GM12878 (cell line): Measurements from ENCODE around the gene PKD1L1. TPM values are rescaled to one million over a fixed set of nuclear protein-coding genes. Genes with fewer than 3 reads are reported as not detected.

ENCODE experiments used
- ATAC-seq: fragments of 200-7000 bp; cut with Tn5 transposase; 3 replicates; pipeline ENCODE4 v1.9.1; 2020; ENCODE audit warnings: mild to moderate bottlenecking, moderate library complexity
- BruUV-seq: library from RNA; stranded (reverse); fragments of 400-500 nt; replicated peaks from 2 replicates; lab custom pipeline; 2021; lab: Mats Ljungman, UMichigan
- CTCF ChIA-PET: fragments of 300-600 bp; sonication (Branson Sonifier 250); formaldehyde crosslinking; extraction: SDS; loops from one replicate; lab custom pipeline; 2021; ENCODE audit warnings: inconsistent platforms; lab: Yijun Ruan, JAX
- POLR2A ChIA-PET: fragments of 350-600 bp; formaldehyde crosslinking; extraction: SDS; loops from one replicate; lab custom pipeline; 2021; ENCODE audit warnings: inconsistent platforms; lab: Charles Lee
- RAD21 ChIA-PET: fragments of 300-600 bp; sonication (Branson Sonifier 250); formaldehyde crosslinking; loops from one replicate; lab custom pipeline; 2023; ENCODE audit warnings: antibody characterized with exemption; ENCODE audit not compliant: unreplicated experiment; lab: Charles Lee
- SMC1A ChIA-PET: fragments of 300-600 bp; sonication (Branson Sonifier 250); formaldehyde crosslinking; loops from one replicate; lab custom pipeline; 2023; ENCODE audit not compliant: unreplicated experiment, uncharacterized antibody; lab: Charles Lee
- DNase-seq: peaks from one replicate; pipeline ENCODE4 v3.0.0-alpha.2; 2011; ENCODE audit warnings: low read depth, low spot score
- FAIRE-seq: peaks from 3 replicates; lab custom pipeline; 2011; peaks lifted over from hg19 to GRCh38; lab: Jason Lieb, UNC
- H2AFZ ChIP-seq: 2 replicates; pipeline ENCODE4 v1.6.0; 2011; ENCODE audit warnings: low read depth, low read length, control low read depth; ENCODE audit not compliant: control insufficient read depth
- H3K27ac ChIP-seq: 2 replicates; pipeline ENCODE4 v1.5.1; 2011; ENCODE audit warnings: control low read depth; ENCODE audit not compliant: control insufficient read depth, insufficient read depth
- H3K27me3 ChIP-seq, 2 experiments: replicated peaks in 1 of 2; 2 replicates each; pipeline versions ENCODE4 v1.6.0 to v1.6.1; 2011; ENCODE audit warnings: low read length in 1 of 2; ENCODE audit not compliant: control insufficient read depth in 2 of 2, insufficient read depth in 2 of 2
- H3K36me3 ChIP-seq, 2 experiments: 2 replicates each; pipeline ENCODE4 v1.5.1; 2011; ENCODE audit warnings: low read length in 1 of 2; ENCODE audit not compliant: control insufficient read depth in 2 of 2, insufficient read depth in 2 of 2
- H3K4me1 ChIP-seq: 2 replicates; pipeline ENCODE4 v1.6.1; 2011; ENCODE audit warnings: mild to moderate bottlenecking, low read length, moderate library complexity, mixed read lengths; ENCODE audit not compliant: control insufficient read depth, insufficient read depth
- H3K4me2 ChIP-seq: 2 replicates; pipeline ENCODE4 v1.6.0; 2011; ENCODE audit warnings: control low read depth; ENCODE audit not compliant: control insufficient read depth, insufficient read depth
- H3K4me3 ChIP-seq: fragments of 200-600 bp; sonication (generic); 2 replicates; pipeline ENCODE4 v1.5.1; 2016
- H3K79me2 ChIP-seq: 2 replicates; pipeline ENCODE4 v1.6.0; 2011; ENCODE audit warnings: low read length; ENCODE audit not compliant: control insufficient read depth, insufficient read depth
- H3K9ac ChIP-seq: 2 replicates; pipeline ENCODE4 v1.8.0; 2011; ENCODE audit warnings: low read length, control low read depth, mixed read lengths; ENCODE audit not compliant: control insufficient read depth, insufficient read depth
- H3K9me3 ChIP-seq: replicated peaks from 3 replicates; pipeline ENCODE4 v1.5.1; 2011; ENCODE audit warnings: mild to moderate bottlenecking, low read length; ENCODE audit not compliant: control insufficient read depth, insufficient read depth
- H4K20me1 ChIP-seq: 2 replicates; pipeline ENCODE4 v1.6.0; 2011; ENCODE audit not compliant: control insufficient read depth, insufficient read depth
- IRF4 ChIP-seq: IDR thresholded peaks from 2 replicates; pipeline ENCODE4 v1.6.1; 2011; ENCODE audit warnings: low read depth, low read length
- KDM1A ChIP-seq: fragments of 200-600 bp; sonication (generic); IDR thresholded peaks from 2 replicates; pipeline ENCODE4 v1.6.1; 2016; ENCODE audit warnings: borderline replicate concordance
- LARP7 ChIP-seq: fragments of 450-650 bp; IDR thresholded peaks from 2 replicates; pipeline ENCODE4 v1.6.1; 2017; ENCODE audit warnings: mild to moderate bottlenecking
- NFYA ChIP-seq: IDR thresholded peaks from 2 replicates; pipeline ENCODE4 v1.6.1; 2011; ENCODE audit warnings: low read depth, mild to moderate bottlenecking, low read length, improper control_type of control experiment, borderline replicate concordance
- NKRF ChIP-seq: fragments of 450-650 bp; conservative IDR thresholded peaks from 2 replicates; pipeline ENCODE4 v1.6.1; 2017; ENCODE audit warnings: mild to moderate bottlenecking, moderate library complexity
- PAX5 ChIP-seq: IDR thresholded peaks from 2 replicates; pipeline ENCODE4 v1.6.1; 2011; ENCODE audit warnings: low read depth, low read length, borderline replicate concordance
- PKNOX1 ChIP-seq: fragments of 450-650 bp; IDR thresholded peaks from 2 replicates; pipeline ENCODE4 v1.6.1; 2016; ENCODE audit warnings: mild to moderate bottlenecking
- SIX5 ChIP-seq: IDR thresholded peaks from 2 replicates; pipeline ENCODE4 v1.6.1; 2011; ENCODE audit warnings: mild to moderate bottlenecking, low read depth, low read length, moderate library complexity; ENCODE audit not compliant: severe bottlenecking
- SUZ12 ChIP-seq: fragments of 200-600 bp; sonication (generic); IDR thresholded peaks from one replicate; pipeline ENCODE4 v1.6.1; 2018; ENCODE audit warnings: antibody characterized with exemption, mild to moderate bottlenecking; ENCODE audit not compliant: unreplicated experiment
- USF1 ChIP-seq: IDR thresholded peaks from 2 replicates; pipeline ENCODE4 v1.6.1; 2011; ENCODE audit warnings: borderline replicate concordance, low read depth, mild to moderate bottlenecking, moderate library complexity, mixed read lengths, low read length; ENCODE audit not compliant: insufficient read depth; ENCODE audit errors: extremely low read length
- WRNIP1 ChIP-seq: IDR thresholded peaks from 2 replicates; pipeline ENCODE4 v1.6.1; 2011; ENCODE audit warnings: low read depth, low read length, improper control_type of control experiment, borderline replicate concordance
- ZBTB40 ChIP-seq: fragments of 450-650 bp; IDR thresholded peaks from 2 replicates; pipeline ENCODE4 v1.6.1; 2016; ENCODE audit warnings: mild to moderate bottlenecking, moderate library complexity, borderline replicate concordance
- WGBS: methylation state at CpG from one replicate; pipeline ENCODE4 v1.1.6; 2016; ENCODE audit warnings: low lambda C conversion rate; ENCODE audit not compliant: insufficient replicate concordance, insufficient coverage; ENCODE audit errors: missing lambda C conversion rate; 5-methylcytosine and 5-hydroxymethylcytosine counted together
- in situ Hi-C: fragments of 300-500 bp; cut with MboI; formaldehyde crosslinking; loops from 9 replicates; pipeline ENCODE4 v1.14.3; 2018; ENCODE audit warnings: mixed read lengths
- intact Hi-C: fragments of 100-400 bp; cut with micrococcal nuclease; formaldehyde crosslinking; loops from one replicate; pipeline ENCODE4 v1.14.2; 2022; ENCODE audit not compliant: unreplicated experiment
- polyA plus RNA-seq, 11 experiments: library from polyadenylated mRNA; depleted of rRNA in 4 of 11; unstranded in 6 of 11; stranded (reverse) in 5 of 11; fragments of >200 nt; fragmentation: Nextera tagmentation in 4 of 11; fragmentation: Illumina TruSeq in 1 of 11; extraction: Ambion mirVana in 4 of 11; extraction: Trizol in 1 of 11; gene quantifications; 1 replicate in 1 of 11; 2 replicates in 10 of 11; pipeline versions ENCODE4 v1.2.1 to v1.2.3, GENCODE V29; 2011 to 2016; ENCODE audit warnings: inconsistent platforms in 2 of 11, missing spikeins in 2 of 11, low read depth in 1 of 11
- total RNA-seq, 4 experiments: library from RNA; depleted of rRNA in 3 of 4; stranded (reverse); fragments of >200 nt in 3 of 4; fragmentation: Illumina TruSeq in 1 of 4; extraction: Trizol in 1 of 4; gene quantifications; 2 replicates each; pipeline versions ENCODE4 v1.2.1 to v1.2.3, GENCODE V29; 2013 to 2021

Gene PKD1L1
- total and polyA plus RNA-seq, 10 of the 15 experiments (the other 5 are each of a cell fraction or from before 2014, with no cell fraction given) = under 0.01 to 0.05 (median 0.02) TPM; not detected in 3

GRCh38 chr7:47816647-47817046 is 131.6 kb downstream of the PKD1L1 start:
- 35% methylated on average over 4 of the region's 4 CpGs for WGBS
- TF ChIP-seq PKNOX1 (no peak), PAX5 (no peak), NKRF (no peak), IRF4 (no peak), KDM1A (no peak), LARP7 (no peak), SIX5 (no peak), NFYA (no peak), ZBTB40 (no peak), WRNIP1 (no peak), USF1 (no peak), SUZ12 (no peak)

More at GRCh38 chr7:47816647-47817046, 131.6 kb downstream of the PKD1L1 start:
- Histone ChIP-seq H3K79me2 (no peaks in the 10 kb centered on the region), H3K9me3 (no peaks in the 10 kb centered on the region), H3K27ac (no peak overlapping the region), H4K20me1 (no peaks in the 10 kb centered on the region), H3K4me3 (no peak overlapping the region), H3K4me2 (no peak overlapping the region), H2AFZ (no peak overlapping the region), H3K27me3 (peaks cover 3% of the 10 kb centered on the region in 2 experiments; a peak in 2 of 4 replicates), H3K36me3 (no peaks in the 10 kb centered on the region), H3K9ac (no peak overlapping the region), H3K4me1 (no peaks in the 10 kb centered on the region)
- DNase-seq = no peak
- BruUV-seq = no TSS peak
- intact Hi-C loops (no loop called here), in situ Hi-C loops (loop anchor here (5.0 kb wide), 1 partner anchor 554 kb away; no protein-coding TSS in a partner anchor)
- POLR2A ChIA-PET = no interaction called here
- CTCF ChIA-PET = interaction anchor here (1.1 kb wide), 1 partner anchor 550 kb away, joined by 3 read pairs; no protein-coding TSS in a partner anchor
- SMC1A ChIA-PET = no interaction called here
- no peak for FAIRE-seq
- ATAC-seq = no peak
- RAD21 ChIA-PET = interaction anchor here (0.6 kb wide), 1 partner anchor 235 kb away, joined by 3 read pairs; no protein-coding TSS in a partner anchor
